Measurements from ENCODE around the gene PCDHGC5.

GRCh38 chr5:141534492-141535213 is 45.8 kb downstream of the PCDHGC5 start:
- TF ChIP-seq POLR2A (IDR thresholded peaks at IDR 0.05) = no peak
- TF ChIP-seq POLR2AphosphoS5 (IDR thresholded peaks at IDR 0.05) = no peak
- TF ChIP-seq CTCF (IDR thresholded peaks at IDR 0.05) = no peak
- no peak for TF ChIP-seq EP300 (IDR thresholded peaks at IDR 0.05; ENCODE audit: low read depth)
